Measurements from ENCODE around the gene PIEZO2.

Gene PIEZO2

GRCh38 chr18:11064727-11065460, 84.5 kb downstream of the PIEZO2 start:
- no peak for DNase-seq (ENCODE audit: low spot score)

- no peak for DNase-seq (ENCODE audit: low spot score)
Observed at GRCh38 chr18:11064106-11064505, 85.3 kb downstream of the PIEZO2 start.

- DNase-seq (ENCODE audit: low spot score) = no peak
Observed at GRCh38 chr18:11055721-11056120, 93.6 kb downstream of the PIEZO2 start.

- no peak for DNase-seq (ENCODE audit: low spot score)
Observed at GRCh38 chr18:11054497-11054896, 94.9 kb downstream of the PIEZO2 start.

- no peak for DNase-seq (ENCODE audit: low spot score)
Observed at GRCh38 chr18:11053293-11053692, 96.1 kb downstream of the PIEZO2 start.

- DNase-seq (ENCODE audit: low spot score) = no peak
Observed at GRCh38 chr18:11052800-11053199, 96.6 kb downstream of the PIEZO2 start.

DNA sequence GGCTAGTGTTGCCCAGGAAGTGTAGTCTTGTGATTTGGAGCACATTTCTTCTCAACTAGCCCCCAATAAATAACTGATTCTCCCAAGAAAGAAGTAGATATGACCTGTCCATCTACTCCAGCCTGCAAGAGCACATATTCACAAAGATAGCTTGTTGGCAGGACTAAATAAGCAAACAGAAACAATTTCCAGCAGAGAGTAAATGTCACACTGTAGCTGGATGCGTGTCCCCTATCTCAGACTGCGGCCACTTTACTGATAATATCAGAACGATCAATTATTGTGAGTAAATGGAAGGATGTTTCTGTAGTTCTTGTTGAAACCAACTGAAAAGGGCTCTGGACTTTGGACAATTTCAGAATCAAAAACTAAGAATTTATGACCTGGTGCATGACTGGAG, 97.9 kb downstream of the PIEZO2 start:
- no peak for DNase-seq (ENCODE audit: low spot score)

GRCh38 chr18:11050966-11051365, 98.4 kb downstream of the PIEZO2 start:
- no peak for DNase-seq (ENCODE audit: low spot score)

DNA sequence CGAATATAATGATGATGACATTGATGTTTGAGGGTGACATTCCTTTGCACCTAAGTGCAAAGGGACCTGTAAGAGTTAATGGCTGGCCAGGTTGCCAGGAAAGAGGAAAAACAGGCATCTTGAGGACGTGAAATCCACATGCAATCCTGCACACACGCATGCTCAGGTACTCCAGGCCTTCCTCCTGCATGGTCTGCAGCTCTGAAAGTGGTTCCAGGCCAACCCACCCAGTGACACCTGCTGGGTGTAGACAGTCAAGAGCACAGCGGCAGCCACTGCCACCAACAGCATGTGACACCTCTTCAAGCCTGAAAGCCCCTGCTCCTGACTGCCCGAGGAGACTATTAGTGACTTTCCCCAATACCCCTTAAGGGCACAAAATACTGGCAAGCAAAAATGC, 101.6 kb downstream of the PIEZO2 start:
- DNase-seq (ENCODE audit: low spot score) = no peak

- DNase-seq (ENCODE audit: low spot score) = no peak
Observed at GRCh38 chr18:11047156-11047555, 102.2 kb downstream of the PIEZO2 start.

DNA sequence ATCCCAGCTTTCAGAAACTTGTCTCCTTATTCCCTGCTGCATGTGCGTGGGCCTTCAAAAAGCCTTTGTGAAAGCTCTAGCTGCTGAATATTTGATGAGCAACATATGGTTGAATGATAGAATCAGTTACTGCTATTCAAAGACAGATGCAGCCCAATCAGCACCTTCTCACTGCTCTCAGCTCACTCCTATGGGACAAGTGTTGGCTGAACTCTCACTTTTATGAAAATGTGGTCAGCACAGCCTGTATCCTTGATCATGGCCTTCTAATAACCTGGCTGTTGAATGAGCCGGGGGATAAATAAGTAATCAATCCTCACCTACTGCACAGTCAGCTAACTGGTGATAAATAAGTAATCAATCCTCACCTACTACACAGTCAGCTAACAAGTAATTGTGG, 103.2 kb downstream of the PIEZO2 start:
- no peak for DNase-seq (ENCODE audit: low spot score)

DNA sequence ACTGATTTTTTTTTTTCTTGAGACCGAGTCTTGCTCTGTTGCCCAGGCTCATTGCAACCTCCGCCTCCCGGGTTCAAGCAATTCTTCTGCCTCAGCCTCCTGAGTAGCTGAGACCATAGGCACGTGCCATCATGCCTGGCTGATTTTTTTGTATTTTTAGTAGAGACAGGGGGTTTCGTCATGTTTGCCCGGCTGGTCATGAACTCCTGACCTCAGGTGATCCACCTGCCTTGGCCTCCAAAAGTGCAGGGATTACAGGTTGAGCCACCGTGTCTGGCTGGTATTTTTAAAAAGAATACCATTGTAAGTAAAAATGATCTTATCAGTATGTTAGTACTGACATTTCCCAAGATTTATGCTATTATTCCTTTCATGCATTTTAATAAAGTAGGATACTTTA, 105.7 kb downstream of the PIEZO2 start:
- no peak for DNase-seq (ENCODE audit: low spot score)

DNA sequence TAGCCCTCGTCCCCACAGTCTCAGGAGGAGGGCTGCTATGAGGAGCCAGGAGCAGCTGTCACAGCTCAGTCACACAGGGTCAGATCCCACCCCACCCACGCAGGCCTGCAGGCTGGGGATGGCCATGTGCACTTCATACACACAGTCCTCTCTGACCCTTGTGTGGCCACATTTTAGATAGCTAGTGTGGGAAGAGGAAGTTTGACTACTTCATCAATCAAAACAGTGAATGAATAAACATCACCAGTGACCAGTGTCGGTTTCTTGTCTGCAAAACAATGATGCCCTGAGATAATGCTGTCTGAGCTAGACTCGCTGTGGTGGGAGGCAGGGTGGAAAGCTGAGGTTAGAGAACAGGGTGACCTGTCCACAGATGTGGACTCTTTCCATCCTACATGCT, 107.1 kb downstream of the PIEZO2 start:
- DNase-seq (ENCODE audit: low spot score) = no peak

- no peak for DNase-seq (ENCODE audit: low spot score)
Observed at GRCh38 chr18:11040823-11041656, 108.3 kb downstream of the PIEZO2 start.

GRCh38 chr18:11040359-11040758, 109.0 kb downstream of the PIEZO2 start:
- no peak for DNase-seq (ENCODE audit: low spot score)

DNA sequence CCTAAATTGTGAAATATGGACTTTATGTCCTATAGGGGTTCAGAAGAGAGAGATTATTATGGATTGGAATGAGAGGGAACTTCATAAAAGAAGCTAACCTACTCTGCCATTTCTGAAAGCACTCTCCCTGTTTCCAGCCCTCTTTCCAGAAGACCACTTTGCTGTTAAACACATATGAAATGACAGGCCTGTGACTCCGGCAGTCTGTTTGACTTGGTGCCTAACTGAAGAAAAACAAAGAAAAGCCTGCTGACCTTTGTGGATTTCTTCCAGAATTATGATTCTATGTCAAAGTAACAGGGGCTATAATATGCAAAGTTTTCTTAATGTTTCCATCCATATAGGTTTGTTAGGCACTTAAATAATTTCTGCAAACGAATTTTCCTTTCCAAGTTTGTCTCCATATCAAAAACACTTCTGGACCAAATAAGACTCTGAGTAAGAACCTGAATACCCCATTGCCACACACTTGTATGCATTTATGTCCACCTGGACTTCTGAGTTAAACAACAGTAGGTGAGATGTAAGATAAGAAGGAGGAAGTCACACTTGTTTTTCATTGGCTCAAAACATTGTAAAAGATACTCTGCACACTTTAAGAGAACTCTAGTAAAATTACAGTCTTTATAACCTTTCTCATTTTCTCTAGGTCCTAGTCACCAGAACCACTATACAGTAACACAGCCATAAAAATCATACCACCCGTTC, 111.7 kb downstream of the PIEZO2 start:
- DNase-seq (ENCODE audit: low spot score) = no peak

- no peak for DNase-seq (ENCODE audit: low spot score)
Observed at GRCh38 chr18:11035814-11036495, 113.4 kb downstream of the PIEZO2 start.

- DNase-seq (ENCODE audit: low spot score) = no peak
Observed at GRCh38 chr18:11035376-11035775, 114.0 kb downstream of the PIEZO2 start.

DNA sequence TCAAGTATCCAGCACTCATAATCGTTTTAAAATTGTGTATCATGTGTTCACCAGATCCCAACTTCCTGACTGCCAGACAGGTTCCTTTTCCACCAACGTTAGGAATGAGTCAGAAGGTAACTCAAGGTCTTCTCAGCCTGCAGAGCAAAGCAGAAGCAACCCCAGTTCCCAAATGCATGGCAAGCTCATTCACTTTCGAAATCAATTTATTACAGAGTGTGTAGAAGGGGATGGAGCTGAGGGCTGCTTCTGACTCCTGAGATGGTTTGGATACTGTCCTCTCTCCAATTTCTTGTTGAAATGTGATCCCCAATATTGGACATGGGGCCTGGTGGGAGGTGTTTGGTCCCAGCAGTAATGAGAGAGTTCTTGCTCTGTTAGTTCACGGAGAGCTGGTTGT, 114.5 kb downstream of the PIEZO2 start:
- no peak for DNase-seq (ENCODE audit: low spot score)

- no peak for DNase-seq (ENCODE audit: low spot score)
Observed at GRCh38 chr18:11033503-11033902, 115.9 kb downstream of the PIEZO2 start.

DNA sequence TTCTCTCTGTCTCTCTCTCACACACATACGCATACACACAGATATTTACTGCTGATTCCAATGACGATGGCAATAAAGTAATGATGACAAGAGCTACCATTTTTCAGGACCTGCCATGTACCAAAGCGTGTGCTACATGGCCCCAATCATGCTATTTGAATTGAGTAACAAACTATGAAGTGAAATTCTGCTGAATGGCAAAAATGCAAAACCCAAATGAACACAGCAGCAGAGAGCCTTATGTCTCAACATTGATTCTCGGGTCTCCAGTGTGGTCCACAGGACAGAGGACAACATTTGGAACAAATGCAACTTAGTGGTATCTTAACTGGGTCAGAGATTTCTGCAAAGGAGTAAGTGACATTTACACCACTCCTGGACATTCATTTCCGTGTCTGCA, 117.4 kb downstream of the PIEZO2 start:
- no peak for DNase-seq (ENCODE audit: low spot score)

- no peak for DNase-seq (ENCODE audit: low spot score)
Observed at GRCh38 chr18:11029021-11029420, 120.3 kb downstream of the PIEZO2 start.
